MCF 10A (cell line): ENCODE results near the gene TLR3. TPM values are rescaled to one million over a fixed set of nuclear protein-coding genes. Genes with fewer than 3 reads are reported as not detected.

Experiments used
- BruUV-seq: library from RNA; stranded (reverse); fragments of 400-500 nt; replicated peaks from 2 replicates; lab custom pipeline; 2021; lab: Mats Ljungman, UMichigan
- CTCF ChIA-PET: fragments of 300-600 bp; sonication (Branson Sonifier 250); formaldehyde crosslinking; extraction: SDS; loops from one replicate; lab custom pipeline; 2021; ENCODE audit warnings: antibody characterized with exemption, inconsistent platforms; lab: Yijun Ruan, JAX
- POLR2A ChIA-PET: fragments of 300-600, 350-650 bp; sonication (Branson Sonifier 250); formaldehyde crosslinking; extraction: SDS; loops from one replicate; lab custom pipeline; 2020; ENCODE audit warnings: antibody characterized with exemption, inconsistent platforms; lab: Yijun Ruan, JAX
- DNase-seq: peaks from one replicate; pipeline ENCODE4 v3.0.0-alpha.2; 2018; ENCODE audit not compliant: unreplicated experiment
- H3K27ac Mint-ChIP-seq: one replicate; pipeline ENCODE4 v1.8.0; 2022; ENCODE audit warnings: mild to moderate bottlenecking, low read depth, mixed read lengths; ENCODE audit not compliant: unreplicated experiment
- H3K27me3 Mint-ChIP-seq: one replicate; pipeline ENCODE4 v1.8.0; 2022; ENCODE audit warnings: mixed read lengths; ENCODE audit not compliant: insufficient read depth, unreplicated experiment
- H3K36me3 Mint-ChIP-seq: one replicate; pipeline ENCODE4 v1.8.0; 2022; ENCODE audit warnings: mild to moderate bottlenecking, moderate library complexity, mixed read lengths; ENCODE audit not compliant: insufficient read depth, unreplicated experiment
- H3K4me1 Mint-ChIP-seq: one replicate; pipeline ENCODE4 v1.8.0; 2022; ENCODE audit warnings: mixed read lengths; ENCODE audit not compliant: insufficient read depth, unreplicated experiment
- H3K4me3 Mint-ChIP-seq: one replicate; pipeline ENCODE4 v1.8.0; 2022; ENCODE audit warnings: mild to moderate bottlenecking, moderate library complexity, mixed read lengths; ENCODE audit not compliant: unreplicated experiment
- H3K9me3 Mint-ChIP-seq: one replicate; pipeline ENCODE4 v1.8.0; 2022; ENCODE audit warnings: mixed read lengths; ENCODE audit not compliant: unreplicated experiment
- CTCF ChIP-seq: fragments of 200-600 bp; IDR thresholded peaks from one replicate; pipeline ENCODE4 v1.8.0; 2022; ENCODE audit warnings: antibody characterized with exemption, mild to moderate bottlenecking; ENCODE audit not compliant: unreplicated experiment
- intact Hi-C: fragments of 100-400 bp; cut with micrococcal nuclease; formaldehyde crosslinking; loops from 2 replicates; pipeline ENCODE4 v1.14.1; 2022
- total RNA-seq: library from RNA; stranded (reverse); gene quantifications from 2 replicates; pipeline ENCODE4 v1.2.3, GENCODE V29; 2022

TLR3 gene
- total RNA-seq, 1 experiment from 2014 or later: 6.5 TPM

DNA sequence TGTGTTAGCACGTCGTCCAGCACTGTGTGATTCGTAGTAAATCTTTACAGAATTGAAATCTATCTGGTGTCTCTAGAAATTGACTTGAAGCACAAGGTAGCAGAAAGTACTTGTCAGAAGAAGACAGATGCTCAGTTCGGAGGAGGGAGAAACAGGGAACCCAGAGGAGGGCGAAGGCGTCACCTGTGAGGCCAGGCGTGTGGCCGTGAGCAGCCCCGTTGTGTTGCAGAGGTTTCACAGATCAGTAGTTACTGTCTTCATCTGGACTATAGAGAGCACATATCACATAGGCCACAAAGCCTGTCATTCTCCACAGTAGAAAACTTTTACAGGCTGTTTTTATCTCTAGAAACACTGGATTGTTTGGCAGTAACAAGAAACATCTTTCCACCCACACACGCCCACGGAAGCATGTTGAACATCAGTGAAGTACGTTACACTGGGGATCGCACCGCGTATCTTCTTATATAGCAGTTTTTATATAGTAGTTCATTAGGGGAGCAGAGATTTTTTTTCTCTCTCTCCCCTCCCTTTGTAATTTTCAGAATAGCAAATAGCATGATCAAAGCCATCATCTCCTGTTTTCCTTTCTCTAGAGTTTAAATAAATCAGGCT lies 48.1 kb upstream of the TLR3 start:
- DNase-seq: no peak
- H3K4me3 Mint-ChIP-seq: no peak overlapping the region
- intact Hi-C loops: loop anchor here (1.0 kb wide), 2 partner anchors 311 to 380 kb away; no protein-coding TSS in a partner anchor
- no peaks in the 10 kb centered on the region for H3K27me3 Mint-ChIP-seq
- peaks cover 6% of the 10 kb centered on the region for H3K36me3 Mint-ChIP-seq
- POLR2A ChIA-PET: interaction anchor here (0.7 to 1.0 kb wide), 3 partner anchors 153 to 380 kb away, joined by 3 read pairs; no protein-coding TSS in a partner anchor
- no peaks in the 10 kb centered on the region for H3K4me1 Mint-ChIP-seq
- no peak for TF ChIP-seq CTCF
- no TSS peak for BruUV-seq
- peaks cover 8% of the 10 kb centered on the region for H3K9me3 Mint-ChIP-seq
- no peak overlapping the region for H3K27ac Mint-ChIP-seq
- CTCF ChIA-PET: interaction anchor here (0.6 to 4.5 kb wide), 14 partner anchors 14 to 409 kb away, joined by 3 to 51 read pairs (median 4); no protein-coding TSS in a partner anchor

GRCh38 chr4:186021461-186022167 lies 47.3 kb upstream of the TLR3 start:
- H3K27ac Mint-ChIP-seq: no peak overlapping the region
- peak; percentile 31 for DNase-seq
- intact Hi-C loops: loop anchor here (1.0 kb wide), 2 partner anchors 311 to 380 kb away; no protein-coding TSS in a partner anchor
- H3K9me3 Mint-ChIP-seq: peaks cover 8% of the 10 kb centered on the region
- TF ChIP-seq CTCF: peak; percentile 55
- H3K4me1 Mint-ChIP-seq: no peaks in the 10 kb centered on the region
- H3K27me3 Mint-ChIP-seq: no peaks in the 10 kb centered on the region
- H3K4me3 Mint-ChIP-seq: no peak overlapping the region
- no TSS peak for BruUV-seq
- ChIA-PET POLR2A (interaction anchor here (0.7 to 1.0 kb wide), 3 partner anchors 154 to 381 kb away, joined by 3 read pairs; no protein-coding TSS in a partner anchor), CTCF (interaction anchor here (0.5 to 4.5 kb wide), 28 partner anchors 11 to 986 kb away, joined by 3 to 51 read pairs (median 3); no protein-coding TSS in a partner anchor)
- H3K36me3 Mint-ChIP-seq: peaks cover 6% of the 10 kb centered on the region

- no peak overlapping the region for H3K4me3 Mint-ChIP-seq
- intact Hi-C loops: no loop called here
- peaks cover under 1% of the 10 kb centered on the region for H3K36me3 Mint-ChIP-seq
- TF ChIP-seq CTCF: no peak
- no peak for DNase-seq
- peaks cover 3% of the 10 kb centered on the region for H3K9me3 Mint-ChIP-seq
- POLR2A ChIA-PET: no interaction called here
- no peaks in the 10 kb centered on the region for H3K4me1 Mint-ChIP-seq
- H3K27me3 Mint-ChIP-seq: no peaks in the 10 kb centered on the region
- H3K27ac Mint-ChIP-seq: no peak overlapping the region
- no TSS peak for BruUV-seq
- CTCF ChIA-PET: interaction anchor here (0.8 to 1.6 kb wide), 3 partner anchors 14 to 126 kb away, joined by 3 to 6 read pairs (median 4); no protein-coding TSS in a partner anchor
These were observed 45.0 kb upstream of the TLR3 start for GRCh38 chr4:186023975-186024374.
